ENCODE measurements around the gene IL24. TPM values are rescaled to one million over a fixed set of nuclear protein-coding genes. Genes with fewer than 3 reads are reported as not detected.

Gene IL24
- polyA plus RNA-seq, 3 donors, result 0.16 TPM; not detected in 2

- no peak overlapping the region for H3K27ac Mint-ChIP-seq
- WGBS (ENCODE audit: insufficient coverage), result 44% methylated on average over 3 of the region's 19 CpGs
These were observed 38.3 kb downstream of the IL24 start for GRCh38 chr1:206935491-206936067.

GRCh38 chr1:206937425-206937824, 40.2 kb downstream of the IL24 start:
- DNase-seq, result peak in 1 of 3 donors; percentile 68
- Histone ChIP-seq H3K4me2 (replicated peaks; ENCODE audit: extremely low read depth, low read length, poor library complexity, severe bottlenecking) (no peak overlapping the region), H3K4me3 (replicated peaks in 1 of 3; ENCODE audit: low read depth in 2 of 3, low read length in 3 of 3) (no peak overlapping the region), H3K27me3 (ENCODE audit: control insufficient read depth in 2 of 2, insufficient read depth in 2 of 2, low read length in 2 of 2) (no peaks in the 10 kb centered on the region), H3K9me3 (replicated peaks in 1 of 2; ENCODE audit: control insufficient read depth in 1 of 2, insufficient read depth in 1 of 2, low read length in 2 of 2) (no peaks in the 10 kb centered on the region), H3K36me3 (replicated peaks in 1 of 2; ENCODE audit: control insufficient read depth in 1 of 2, insufficient read depth in 2 of 2, low read length in 2 of 2) (no peaks in the 10 kb centered on the region), H3K79me2 (ENCODE audit: insufficient read depth, low read length) (no peaks in the 10 kb centered on the region), H3K27ac (ENCODE audit: low read depth in 1 of 2, low read length in 2 of 2) (no peak overlapping the region), H3K4me1 (ENCODE audit: control insufficient read depth in 1 of 2, insufficient read depth in 2 of 2, low read length in 2 of 2) (peaks cover 3 to 7% of the 10 kb centered on the region in 2 donors), H3K9ac (ENCODE audit: insufficient read depth, low read length, poor library complexity, severe bottlenecking) (no peak overlapping the region), H4K20me1 (ENCODE audit: insufficient read depth, low read length) (no peaks in the 10 kb centered on the region), H2AFZ (ENCODE audit: insufficient read depth, low read depth, low read length, poor library complexity, severe bottlenecking) (no peak overlapping the region)
- Mint-ChIP-seq H3K9me3 (no peaks in the 10 kb centered on the region), H3K27me3 (ENCODE audit: low read depth in 3 of 3) (peaks cover 4 to 14% (median 6%) of the 10 kb centered on the region in 3 donors), H3K36me3 (no peaks in the 10 kb centered on the region), H3K4me1 (peaks cover 9% of the 10 kb centered on the region), H3K4me3 (no peak overlapping the region), H3K27ac (no peak overlapping the region)
- 69% methylated on average over 4 of the region's 6 CpGs for WGBS (ENCODE audit: insufficient coverage)
- no peak for TF ChIP-seq CTCF (IDR thresholded peaks at IDR 0.05)
- intact Hi-C loops (cut with micrococcal nuclease), result loop anchor here in 1 of 2 donors (5.0 kb wide), 1 partner anchor 45 kb away; no protein-coding TSS in a partner anchor

More at GRCh38 chr1:206935491-206936067, 38.3 kb downstream of the IL24 start:
- Mint-ChIP-seq H3K9me3 (no peaks in the 10 kb centered on the region), H3K4me1 (peaks cover 17% of the 10 kb centered on the region), H3K27me3 (ENCODE audit: low read depth in 3 of 3) (peaks cover 4 to 9% (median 7%) of the 10 kb centered on the region in 3 donors), H3K36me3 (peaks cover 0 to 4% of the 10 kb centered on the region in 2 donors), H3K4me3 (no peak overlapping the region)
- Histone ChIP-seq H3K27me3 (ENCODE audit: control insufficient read depth in 2 of 2, insufficient read depth in 2 of 2, low read length in 2 of 2) (no peaks in the 10 kb centered on the region), H3K4me1 (ENCODE audit: control insufficient read depth in 1 of 2, insufficient read depth in 2 of 2, low read length in 2 of 2) (peaks cover 10 to 17% of the 10 kb centered on the region in 2 donors), H4K20me1 (ENCODE audit: insufficient read depth, low read length) (no peaks in the 10 kb centered on the region), H3K27ac (ENCODE audit: low read depth in 1 of 2, low read length in 2 of 2) (no peak overlapping the region), H3K9ac (ENCODE audit: insufficient read depth, low read length, poor library complexity, severe bottlenecking) (no peak overlapping the region), H2AFZ (ENCODE audit: insufficient read depth, low read depth, low read length, poor library complexity, severe bottlenecking) (no peak overlapping the region), H3K4me2 (replicated peaks; ENCODE audit: extremely low read depth, low read length, poor library complexity, severe bottlenecking) (no peak overlapping the region), H3K4me3 (replicated peaks in 1 of 3; ENCODE audit: low read depth in 2 of 3, low read length in 3 of 3) (no peak overlapping the region), H3K9me3 (replicated peaks in 1 of 2; ENCODE audit: control insufficient read depth in 1 of 2, insufficient read depth in 1 of 2, low read length in 2 of 2) (no peaks in the 10 kb centered on the region), H3K36me3 (replicated peaks in 1 of 2; ENCODE audit: control insufficient read depth in 1 of 2, insufficient read depth in 2 of 2, low read length in 2 of 2) (no peaks in the 10 kb centered on the region), H3K79me2 (ENCODE audit: insufficient read depth, low read length) (no peaks in the 10 kb centered on the region)
- peak; percentile 63 to 68 (median 64) for DNase-seq
- intact Hi-C loops (cut with micrococcal nuclease), result loop anchor here (2.0 to 5.0 kb wide), 2 partner anchors 47 kb away; no protein-coding TSS in a partner anchor
- TF ChIP-seq CTCF (IDR thresholded peaks at IDR 0.05), result peak; percentile 84

Data from CD14-positive monocyte (primary cell).